ENCODE data around the gene SEC61A2.

DNA sequence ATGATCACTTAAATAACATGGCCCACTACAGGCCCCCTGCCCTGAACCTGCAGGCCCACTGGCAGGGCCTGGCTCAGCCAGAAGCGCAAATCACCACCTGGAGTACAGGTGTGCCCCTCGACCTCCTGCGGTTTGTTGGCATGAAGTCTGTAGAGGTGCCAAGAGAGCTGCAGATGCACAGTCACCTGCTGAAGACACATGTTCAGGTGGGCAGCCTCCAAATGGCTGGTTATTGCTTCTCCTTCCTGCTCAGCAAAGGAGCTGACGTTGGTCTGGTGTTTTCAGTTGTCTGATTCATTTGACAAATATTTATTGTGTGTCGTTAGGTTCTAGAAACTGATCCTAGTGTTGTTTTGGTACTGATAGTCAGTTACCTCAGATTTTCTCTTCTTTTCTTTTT, 31.7 kb upstream of the SEC61A2 start:
- TF ChIP-seq SIN3A (IDR thresholded peaks at IDR 0.05; ENCODE audit: borderline replicate concordance, insufficient read depth, low read length), result no peak
- no peak for TF ChIP-seq POLR2AphosphoS5 (IDR thresholded peaks at IDR 0.05; ENCODE audit: low read depth, low read length)
